Activated T-helper 1 cell treated with Interleukin-2 at 50 U/mL for 16 hours (primary cell): ENCODE data around the gene NSRP1.
A peak's percentile ranks its signal among the peaks of the same experiment; 100 is the strongest.
"Not testable (repeated sequence)": the region's sequence is repeated elsewhere in the genome, so short reads cannot be mapped to it uniquely, and the experiment has no call there.

Experiments used
- DNase-seq: peaks from one replicate; pipeline ENCODE4 v3.0.0-alpha.2; 2020; ENCODE audit warnings: low read depth

The NSRP1 gene, protein sequence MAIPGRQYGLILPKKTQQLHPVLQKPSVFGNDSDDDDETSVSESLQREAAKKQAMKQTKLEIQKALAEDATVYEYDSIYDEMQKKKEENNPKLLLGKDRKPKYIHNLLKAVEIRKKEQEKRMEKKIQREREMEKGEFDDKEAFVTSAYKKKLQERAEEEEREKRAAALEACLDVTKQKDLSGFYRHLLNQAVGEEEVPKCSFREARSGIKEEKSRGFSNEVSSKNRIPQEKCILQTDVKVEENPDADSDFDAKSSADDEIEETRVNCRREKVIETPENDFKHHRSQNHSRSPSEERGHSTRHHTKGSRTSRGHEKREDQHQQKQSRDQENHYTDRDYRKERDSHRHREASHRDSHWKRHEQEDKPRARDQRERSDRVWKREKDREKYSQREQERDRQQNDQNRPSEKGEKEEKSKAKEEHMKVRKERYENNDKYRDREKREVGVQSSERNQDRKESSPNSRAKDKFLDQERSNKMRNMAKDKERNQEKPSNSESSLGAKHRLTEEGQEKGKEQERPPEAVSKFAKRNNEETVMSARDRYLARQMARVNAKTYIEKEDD

GRCh38 chr17:30116661-30117551, at the start of gene NSRP1:
NSRP1 (plus strand) TSS chr17:30116816; CDS start chr17:30116844, 28 bp downstream.
- DNase-seq = peak; percentile 83

GRCh38 chr17:30068465-30068864, 48.2 kb upstream of the NSRP1 start:
- DNase-seq = no peak

GRCh38 chr17:30074254-30074653, 42.4 kb upstream of the NSRP1 start:
- DNase-seq = no peak

- DNase-seq = no peak
Measured at GRCh38 chr17:30074730-30075129, 41.9 kb upstream of the NSRP1 start.

DNA sequence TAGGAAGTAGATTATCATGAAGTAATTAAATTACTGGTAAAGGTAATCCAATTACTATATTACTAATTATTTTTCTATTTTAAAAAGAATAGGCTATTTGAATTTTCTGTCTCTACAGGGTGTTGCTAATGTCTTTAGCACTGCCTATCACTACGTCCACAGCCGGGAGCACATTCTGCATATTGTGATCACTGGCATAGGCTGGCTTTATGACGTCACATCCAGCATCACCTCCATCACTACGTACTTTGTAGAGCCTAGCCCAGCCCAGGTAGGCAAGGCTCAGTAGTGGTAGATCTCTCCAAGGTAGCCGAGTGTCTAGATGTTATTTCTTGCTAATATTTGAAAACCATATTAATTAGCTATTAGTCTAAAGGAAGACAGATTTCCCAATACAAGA, 33.8 kb upstream of the NSRP1 start:
- no peak for DNase-seq

DNA sequence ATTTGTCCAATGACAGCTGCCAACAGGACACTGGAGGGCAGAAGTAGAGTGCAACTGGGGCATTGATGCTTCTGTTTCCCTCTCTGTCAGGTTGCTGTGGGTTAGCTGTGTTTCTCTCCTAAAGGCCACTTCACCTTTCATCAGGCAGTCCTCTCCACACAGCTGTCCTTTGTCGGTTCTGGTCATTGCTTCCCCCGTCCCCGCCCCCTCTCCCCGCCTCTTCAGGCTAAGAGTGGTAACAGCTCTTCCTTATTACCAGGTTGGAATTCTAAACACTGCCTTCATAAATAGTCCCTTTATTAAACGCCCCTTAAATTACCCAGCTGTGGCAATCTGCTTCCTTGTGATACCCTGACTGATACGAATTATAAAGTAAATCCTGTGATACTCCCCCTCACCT, 31.8 kb upstream of the NSRP1 start:
- no peak for DNase-seq

- DNase-seq = no peak
Measured at GRCh38 chr17:30086896-30087295, 29.7 kb upstream of the NSRP1 start.

DNA sequence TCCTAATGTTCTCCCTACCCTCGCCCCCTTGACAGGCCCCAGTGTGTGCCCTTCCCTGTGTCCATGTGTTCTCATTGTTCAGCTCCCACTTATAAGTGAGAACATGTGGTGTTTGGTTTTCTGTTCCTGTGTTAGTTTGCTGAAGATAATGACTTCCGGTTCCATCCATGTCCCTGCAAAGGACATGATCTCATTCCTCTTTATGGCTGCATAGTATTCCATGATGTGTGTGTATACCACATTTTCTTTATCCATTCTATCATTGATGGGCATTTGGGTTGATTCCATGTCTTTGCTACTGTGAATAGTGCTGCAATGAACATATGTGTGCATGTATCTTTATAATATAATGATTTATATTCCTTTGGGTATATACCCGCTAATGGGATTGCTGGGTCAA, 29.2 kb upstream of the NSRP1 start:
- not testable (repeated sequence) for DNase-seq

- no peak for DNase-seq
Measured at GRCh38 chr17:30091121-30091670, 25.4 kb upstream of the NSRP1 start.

DNA sequence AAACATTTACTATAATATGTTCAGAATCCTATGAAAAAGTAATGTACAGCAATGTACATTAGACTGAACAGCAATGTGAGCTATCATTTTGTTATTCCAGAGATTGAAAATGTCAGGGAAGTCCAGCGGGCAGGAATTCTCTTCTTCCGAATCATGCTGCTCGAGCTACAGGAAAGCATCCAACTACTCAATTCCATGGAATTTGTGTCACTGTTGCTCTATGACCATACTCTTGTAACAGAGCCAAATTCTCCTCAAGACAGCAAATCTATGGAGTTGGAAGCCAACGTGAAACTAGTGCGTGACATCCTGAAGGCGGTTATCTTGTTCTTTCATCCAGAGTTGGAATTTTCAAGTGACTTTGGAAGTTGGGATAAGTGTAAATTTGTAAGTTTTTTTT, 24.8 kb upstream of the NSRP1 start:
- no peak for DNase-seq

DNA sequence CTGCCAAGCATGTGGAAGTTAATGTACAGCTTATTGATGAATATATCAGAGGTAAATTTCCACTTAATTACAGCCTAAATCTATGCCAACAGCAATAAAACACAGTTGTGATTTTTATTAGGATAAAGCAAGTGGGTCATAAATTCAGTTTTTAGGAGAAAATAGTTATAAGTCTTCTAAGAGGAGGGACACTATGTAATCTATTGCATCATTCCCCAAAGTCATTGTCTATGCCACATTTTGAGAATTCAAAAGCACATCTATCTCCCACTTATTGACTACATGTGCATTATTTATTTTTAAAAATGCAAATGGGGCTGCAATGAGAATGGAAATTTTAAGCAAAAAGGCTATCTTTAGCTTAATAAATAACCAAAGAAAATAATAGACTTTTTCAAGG, 23.7 kb upstream of the NSRP1 start:
- DNase-seq = no peak

GRCh38 chr17:30093463-30094147, 23.0 kb upstream of the NSRP1 start:
- DNase-seq = peak; percentile 6

- DNase-seq = no peak
Measured at GRCh38 chr17:30095507-30096244, 20.9 kb upstream of the NSRP1 start.

- DNase-seq = no peak
Measured at GRCh38 chr17:30101686-30102390, 14.8 kb upstream of the NSRP1 start.

GRCh38 chr17:30103921-30104320, 12.7 kb upstream of the NSRP1 start:
- no peak for DNase-seq

GRCh38 chr17:30104575-30105339, 11.9 kb upstream of the NSRP1 start:
- DNase-seq = peak; percentile 40

- no peak for DNase-seq
Measured at GRCh38 chr17:30112794-30113193, 3.8 kb upstream of the NSRP1 start.

DNA sequence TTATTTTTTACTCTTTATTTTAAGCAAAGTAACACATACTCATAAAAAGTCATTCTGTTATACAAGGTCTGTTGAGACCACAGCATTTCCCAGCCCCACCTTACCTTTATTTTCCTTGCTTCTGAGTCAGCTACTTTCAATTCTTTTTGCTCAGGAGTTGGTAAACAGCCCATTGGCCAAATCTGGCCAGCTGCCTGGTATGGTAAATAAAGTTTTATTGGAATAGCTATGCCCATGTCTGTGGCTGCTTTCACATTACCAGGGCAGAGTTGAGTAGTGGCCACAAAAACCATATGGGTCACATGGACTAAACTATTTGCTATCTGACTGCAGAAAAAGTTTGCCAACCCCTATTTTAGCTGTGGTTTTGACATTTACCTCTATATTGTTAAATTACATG, 3.4 kb upstream of the NSRP1 start:
- DNase-seq = no peak

DNA sequence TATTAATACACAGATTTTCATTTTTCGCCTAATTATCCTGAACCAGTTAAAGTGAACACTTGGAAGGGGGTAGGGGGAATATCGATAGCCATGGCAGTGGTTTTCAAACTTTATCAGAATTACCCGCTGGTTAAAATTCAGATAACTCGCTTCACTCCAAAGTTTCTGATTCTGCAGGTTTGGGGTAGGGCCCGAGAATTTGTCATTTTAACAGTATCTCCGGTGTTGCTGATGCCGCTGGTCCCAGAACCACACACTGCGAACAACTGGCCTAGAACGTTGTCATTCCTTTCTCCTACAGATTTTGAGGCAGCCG, 313 bp upstream of the NSRP1 start:
- DNase-seq = no peak

- no peak for DNase-seq
Measured at GRCh38 chr17:30117675-30118081, 1.1 kb downstream of the NSRP1 start.
